Measurements from ENCODE around the gene MYCBPAP. TPM values are rescaled to one million over a fixed set of nuclear protein-coding genes. Genes with fewer than 3 reads are reported as not detected.

The MYCBPAP gene
- total RNA-seq, 4 donors from 2014 or later, result 0.42 to 4.6 (median 1.3) TPM

GRCh38 chr17:50480142-50480764, 28.0 kb upstream of the MYCBPAP start:
- WGBS, result 83% methylated on average over 7 of the region's 7 CpGs
- TF ChIP-seq CTCF (IDR thresholded peaks at IDR 0.05) (no peak), POLR2AphosphoS5 (IDR thresholded peaks at IDR 0.05) (no peak), POLR2A (IDR thresholded peaks at IDR 0.05) (no peak), EP300 (IDR thresholded peaks at IDR 0.05) (no peak)
- DNase-seq (ENCODE audit: low spot score in 2 of 2), result no peak
- Histone ChIP-seq H3K36me3 (peaks cover 27% of the 10 kb centered on the region), H3K4me1 (peaks cover 45% of the 10 kb centered on the region), H3K27me3 (no peaks in the 10 kb centered on the region), H3K27ac (no peak overlapping the region), H3K4me3 (peak overlapping the region; percentile 76), H3K9me3 (no peaks in the 10 kb centered on the region)

GRCh38 chr17:50480854-50481490, 27.3 kb upstream of the MYCBPAP start:
- H3K36me3 ChIP-seq, result peaks cover 34% of the 10 kb centered on the region

GRCh38 chr17:50481648-50482047, 26.6 kb upstream of the MYCBPAP start:
- 78% methylated on average over 4 of the region's 4 CpGs for WGBS
- Histone ChIP-seq H3K27ac (peak overlapping the region; percentile 57), H3K4me3 (no peak overlapping the region), H3K36me3 (peaks cover 34% of the 10 kb centered on the region), H3K4me1 (peaks cover 45% of the 10 kb centered on the region), H3K27me3 (no peaks in the 10 kb centered on the region), H3K9me3 (no peaks in the 10 kb centered on the region)
- TF ChIP-seq POLR2A (IDR thresholded peaks at IDR 0.05) (no peak), EP300 (IDR thresholded peaks at IDR 0.05) (no peak), POLR2AphosphoS5 (IDR thresholded peaks at IDR 0.05) (no peak), CTCF (IDR thresholded peaks at IDR 0.05) (no peak)
- DNase-seq (ENCODE audit: low spot score in 2 of 2), result no peak

More at GRCh38 chr17:50480854-50481490, 27.3 kb upstream of the MYCBPAP start:
- 86% methylated on average over 2 of the region's 2 CpGs for WGBS
- Histone ChIP-seq H3K27ac (no peak overlapping the region), H3K9me3 (no peaks in the 10 kb centered on the region), H3K4me3 (no peak overlapping the region), H3K27me3 (no peaks in the 10 kb centered on the region), H3K4me1 (peaks cover 45% of the 10 kb centered on the region)
- no peak for DNase-seq (ENCODE audit: low spot score in 2 of 2)
- TF ChIP-seq EP300 (IDR thresholded peaks at IDR 0.05) (no peak), CTCF (IDR thresholded peaks at IDR 0.05) (no peak), POLR2A (IDR thresholded peaks at IDR 0.05) (no peak), POLR2AphosphoS5 (IDR thresholded peaks at IDR 0.05) (no peak)

GRCh38 chr17:50482110-50482509, 26.1 kb upstream of the MYCBPAP start:
- Histone ChIP-seq H3K9me3 (no peaks in the 10 kb centered on the region), H3K4me1 (peaks cover 48% of the 10 kb centered on the region), H3K27ac (peak overlapping the region; percentile 57), H3K27me3 (no peaks in the 10 kb centered on the region), H3K36me3 (peaks cover 34% of the 10 kb centered on the region), H3K4me3 (no peak overlapping the region)
- TF ChIP-seq CTCF (IDR thresholded peaks at IDR 0.05) (no peak), POLR2AphosphoS5 (IDR thresholded peaks at IDR 0.05) (no peak), POLR2A (IDR thresholded peaks at IDR 0.05) (no peak)
- WGBS, result 92% methylated on average over 12 of the region's 23 CpGs
- no peak for DNase-seq (ENCODE audit: low spot score in 2 of 2)

- H3K36me3 ChIP-seq, result peaks cover 34% of the 10 kb centered on the region
- WGBS, result 0% methylated on average over 5 of the region's 7 CpGs
- H3K4me1 ChIP-seq, result peaks cover 52% of the 10 kb centered on the region
- no peaks in the 10 kb centered on the region for H3K9me3 ChIP-seq
- no peak overlapping the region for H3K4me3 ChIP-seq
- DNase-seq (ENCODE audit: low spot score in 2 of 2), result peak; percentile 97
- peak overlapping the region; percentile 48 for H3K27ac ChIP-seq
- TF ChIP-seq POLR2A (IDR thresholded peaks at IDR 0.05), result no peak
- no peak for TF ChIP-seq EP300 (IDR thresholded peaks at IDR 0.05)
- peak; percentile 85 to 88 for TF ChIP-seq CTCF (IDR thresholded peaks at IDR 0.05)
- peak in 2 of 3 donors; percentile 68 to 95 for TF ChIP-seq POLR2AphosphoS5 (IDR thresholded peaks at IDR 0.05)
- H3K27me3 ChIP-seq, result no peaks in the 10 kb centered on the region
These were observed 25.7 kb upstream of the MYCBPAP start for GRCh38 chr17:50482516-50482915.

Measured in suprapubic skin (tissue), 4 donors.